ENCODE measurements around the gene IP6K3.

DNA sequence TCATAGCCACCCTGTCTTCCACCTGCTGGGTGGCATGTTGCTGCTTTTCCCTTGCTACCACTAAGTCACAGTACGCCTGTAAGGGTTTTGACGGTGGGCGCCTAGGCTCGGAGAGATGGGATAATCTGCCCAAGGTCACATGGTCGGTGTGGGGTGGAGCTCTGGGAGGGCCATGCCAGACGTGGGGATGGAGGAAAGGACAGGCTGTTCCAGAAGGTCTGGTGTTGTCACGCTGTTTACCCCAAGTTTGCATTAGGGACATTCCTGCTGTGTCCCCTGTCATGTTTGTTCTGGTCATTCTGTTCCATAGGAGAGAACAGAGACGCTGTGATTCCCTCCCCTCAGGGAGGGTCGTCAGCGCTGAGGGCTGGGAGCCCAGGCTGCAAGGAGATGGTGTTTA, 16.1 kb downstream of the IP6K3 start:
- TF ChIP-seq EZH2 (IDR thresholded peaks at IDR 0.05), result no peak
- TF ChIP-seq, protein P1, sequence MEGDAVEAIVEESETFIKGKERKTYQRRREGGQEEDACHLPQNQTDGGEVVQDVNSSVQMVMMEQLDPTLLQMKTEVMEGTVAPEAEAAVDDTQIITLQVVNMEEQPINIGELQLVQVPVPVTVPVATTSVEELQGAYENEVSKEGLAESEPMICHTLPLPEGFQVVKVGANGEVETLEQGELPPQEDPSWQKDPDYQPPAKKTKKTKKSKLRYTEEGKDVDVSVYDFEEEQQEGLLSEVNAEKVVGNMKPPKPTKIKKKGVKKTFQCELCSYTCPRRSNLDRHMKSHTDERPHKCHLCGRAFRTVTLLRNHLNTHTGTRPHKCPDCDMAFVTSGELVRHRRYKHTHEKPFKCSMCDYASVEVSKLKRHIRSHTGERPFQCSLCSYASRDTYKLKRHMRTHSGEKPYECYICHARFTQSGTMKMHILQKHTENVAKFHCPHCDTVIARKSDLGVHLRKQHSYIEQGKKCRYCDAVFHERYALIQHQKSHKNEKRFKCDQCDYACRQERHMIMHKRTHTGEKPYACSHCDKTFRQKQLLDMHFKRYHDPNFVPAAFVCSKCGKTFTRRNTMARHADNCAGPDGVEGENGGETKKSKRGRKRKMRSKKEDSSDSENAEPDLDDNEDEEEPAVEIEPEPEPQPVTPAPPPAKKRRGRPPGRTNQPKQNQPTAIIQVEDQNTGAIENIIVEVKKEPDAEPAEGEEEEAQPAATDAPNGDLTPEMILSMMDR (IDR thresholded peaks at IDR 0.05), result no peak

Measured in neural progenitor cell (in vitro differentiated cells).